GM18520 (cell line): ENCODE measurements around the gene COL5A1.
"Not testable (repeated sequence)": the region's sequence is repeated elsewhere in the genome, so short reads cannot be mapped to it uniquely, and the experiment has no call there.

Source experiments
- ATAC-seq: cut with Tn5 transposase; IDR thresholded peaks from one replicate; pipeline ENCODE4 v1.9.1; 2021; ENCODE audit not compliant: unreplicated experiment

COL5A1 gene

DNA sequence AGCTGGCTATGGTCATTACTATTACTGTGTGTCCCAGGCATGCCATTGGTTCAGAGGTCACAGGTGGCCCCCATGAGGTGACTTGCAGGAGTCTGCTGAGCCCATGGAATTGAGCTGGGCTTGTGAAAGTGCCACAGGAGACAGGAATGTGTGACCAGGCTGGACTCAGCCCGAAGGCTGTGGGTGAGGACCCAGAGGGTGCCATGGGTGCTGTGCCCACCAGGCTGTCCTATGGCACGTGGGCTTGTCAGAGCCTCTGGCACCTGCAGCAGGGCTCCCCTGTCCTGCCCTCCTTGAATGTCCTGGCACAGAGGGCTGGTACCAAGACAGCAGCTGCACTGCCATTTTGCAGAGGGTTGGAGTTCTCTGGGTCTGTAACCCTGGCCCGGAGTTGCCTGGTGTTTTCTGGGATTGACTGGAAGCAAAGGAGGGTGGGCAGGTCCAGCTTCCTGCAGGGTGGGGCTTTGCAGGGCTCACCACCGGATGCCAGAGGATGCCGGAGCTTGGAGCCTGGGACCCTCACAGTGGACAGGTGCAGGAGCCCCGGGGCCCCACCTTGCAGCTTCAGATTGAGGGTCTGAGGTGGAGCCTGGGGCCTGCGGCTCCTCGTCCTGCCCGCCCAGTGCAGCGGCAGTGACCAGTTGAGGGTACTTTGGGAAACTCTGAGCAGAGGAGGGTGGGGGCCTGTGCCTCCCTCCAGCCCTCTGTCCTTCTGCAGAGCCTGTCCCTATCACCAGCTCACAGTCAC lies 14.2 kb downstream of the COL5A1 start:
- ATAC-seq: no peak

DNA sequence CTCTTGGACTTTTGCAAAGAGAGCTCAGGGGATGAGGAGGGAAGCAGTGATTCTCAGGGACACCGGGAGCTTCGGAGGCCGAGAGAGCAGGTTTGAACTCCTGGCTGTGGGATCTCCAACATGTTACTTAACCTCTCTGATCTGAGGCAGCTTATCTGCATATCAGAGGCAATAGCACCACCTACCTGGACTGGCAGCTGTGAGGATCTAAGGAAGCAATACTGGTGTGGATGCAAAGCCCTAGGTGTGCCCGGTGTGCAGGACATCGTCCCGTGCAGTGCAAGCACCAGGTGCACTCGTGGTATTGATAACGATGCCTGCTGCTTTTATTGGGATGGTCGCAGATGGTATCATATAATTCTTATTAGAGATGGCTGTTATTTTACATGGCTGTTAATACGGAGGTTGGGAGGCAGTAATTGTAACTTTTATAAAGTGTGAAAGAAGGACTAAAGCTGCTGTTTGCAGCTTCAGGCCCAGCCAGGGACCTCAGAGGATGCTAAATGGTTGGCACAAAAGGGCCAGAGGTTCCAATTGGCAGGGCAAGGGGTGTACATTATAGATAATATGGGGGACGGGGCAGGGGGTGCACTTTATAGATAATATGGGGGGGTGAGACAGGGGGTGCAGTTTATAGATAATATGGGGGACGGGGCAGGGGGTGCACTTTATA lies 14.9 kb downstream of the COL5A1 start:
- no peak for ATAC-seq

DNA sequence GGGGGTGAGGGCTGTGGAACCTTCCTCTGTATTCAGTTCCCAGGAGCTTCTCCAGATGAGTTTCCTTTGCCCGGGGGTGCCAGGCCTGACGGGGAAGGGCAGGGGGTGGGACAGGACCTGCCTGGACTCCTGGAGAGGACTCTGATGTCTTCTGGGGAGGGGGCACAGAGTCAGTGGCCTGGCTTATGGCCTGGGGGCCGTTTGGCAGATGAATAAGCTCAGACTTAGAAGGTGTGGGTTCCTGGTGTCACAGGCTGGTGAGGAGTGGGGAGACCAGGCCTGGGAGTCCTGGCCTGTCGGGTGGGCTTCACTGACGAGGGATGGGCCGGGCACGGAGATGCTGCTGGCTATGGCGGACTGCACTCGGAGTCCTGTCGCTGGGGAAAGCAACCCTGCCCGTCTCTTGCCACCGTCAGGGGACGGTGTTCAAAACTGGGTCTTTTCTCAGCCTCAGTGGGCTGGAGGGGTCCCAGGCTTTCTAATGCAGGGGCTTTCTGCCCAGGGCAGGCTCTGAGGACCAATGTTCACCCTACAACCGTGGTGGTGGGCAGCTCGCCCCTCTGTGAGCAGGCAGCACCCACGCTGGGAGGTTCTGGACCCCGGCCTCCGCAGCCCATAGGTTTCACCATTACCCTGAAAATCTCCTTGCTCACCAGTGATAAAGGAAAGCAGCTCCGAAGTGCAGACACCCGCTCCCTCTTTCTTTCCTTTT lies 16.2 kb downstream of the COL5A1 start:
- ATAC-seq: no peak

GRCh38 chr9:134658378-134658955 lies 16.9 kb downstream of the COL5A1 start:
- ATAC-seq: no peak

DNA sequence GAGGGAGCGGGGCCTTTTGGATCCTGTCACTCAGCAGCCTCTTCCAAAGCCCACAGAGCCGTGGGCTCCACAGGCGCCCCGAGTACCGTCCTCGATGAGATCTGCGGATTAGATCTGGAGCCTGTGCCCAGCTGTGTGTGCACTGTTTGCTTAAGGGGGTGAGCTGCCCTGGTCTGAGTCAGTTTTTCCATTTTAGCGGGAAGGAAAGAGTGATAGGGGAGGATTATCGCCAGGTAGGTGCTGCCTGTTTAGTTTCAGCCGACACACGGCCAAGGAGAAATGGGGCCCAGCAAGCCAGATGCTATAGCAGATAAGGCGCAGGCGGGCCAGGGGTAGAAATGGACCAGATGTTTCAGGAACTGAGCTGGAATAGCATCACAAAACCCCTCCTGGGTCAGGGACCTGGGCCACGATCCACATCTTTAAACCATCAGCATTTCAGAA lies 18.1 kb downstream of the COL5A1 start:
- ATAC-seq: no peak

GRCh38 chr9:134660407-134660806 lies 18.8 kb downstream of the COL5A1 start:
- no peak for ATAC-seq

GRCh38 chr9:134661299-134661698 lies 19.7 kb downstream of the COL5A1 start:
- ATAC-seq: no peak

- ATAC-seq: no peak
Observed at GRCh38 chr9:134661791-134662142, 20.2 kb downstream of the COL5A1 start.

DNA sequence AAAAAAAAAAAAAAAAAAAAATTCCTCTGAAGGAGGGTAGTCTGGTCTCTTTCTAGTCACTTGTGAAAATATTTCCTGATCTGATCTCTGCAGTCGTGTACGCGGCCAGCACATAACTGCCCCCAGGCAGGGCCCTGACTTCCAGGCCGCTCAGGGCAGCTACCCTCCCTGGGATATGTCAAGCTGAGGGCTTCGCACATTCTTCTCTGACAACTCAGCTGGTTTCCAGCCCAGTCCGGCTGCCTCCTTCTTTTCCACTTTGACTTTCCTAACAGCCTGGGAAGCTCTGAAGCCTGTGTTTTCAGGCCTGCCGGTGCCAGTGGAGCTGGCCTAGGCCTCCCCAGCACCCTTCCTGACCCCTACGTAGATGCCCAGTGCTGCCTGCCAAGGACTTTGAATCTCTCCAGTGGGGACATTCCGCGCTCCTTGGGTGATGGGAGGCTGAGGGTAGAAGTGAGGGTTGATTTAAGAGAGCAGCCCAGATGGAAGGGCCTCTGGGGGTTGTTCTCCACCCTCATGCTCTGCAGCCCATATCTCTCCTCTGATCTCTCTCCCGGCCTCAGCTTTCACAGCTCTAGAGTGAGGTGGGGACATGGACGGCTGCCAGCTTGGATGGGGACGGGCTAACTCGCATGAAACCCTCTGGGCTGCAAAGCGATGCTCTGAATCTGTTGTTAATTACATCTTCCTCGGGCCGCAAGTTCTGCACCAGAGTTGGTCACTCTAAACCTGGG lies 20.7 kb downstream of the COL5A1 start:
- no peak for ATAC-seq

GRCh38 chr9:134663084-134663483 lies 21.5 kb downstream of the COL5A1 start:
- ATAC-seq: no peak

DNA sequence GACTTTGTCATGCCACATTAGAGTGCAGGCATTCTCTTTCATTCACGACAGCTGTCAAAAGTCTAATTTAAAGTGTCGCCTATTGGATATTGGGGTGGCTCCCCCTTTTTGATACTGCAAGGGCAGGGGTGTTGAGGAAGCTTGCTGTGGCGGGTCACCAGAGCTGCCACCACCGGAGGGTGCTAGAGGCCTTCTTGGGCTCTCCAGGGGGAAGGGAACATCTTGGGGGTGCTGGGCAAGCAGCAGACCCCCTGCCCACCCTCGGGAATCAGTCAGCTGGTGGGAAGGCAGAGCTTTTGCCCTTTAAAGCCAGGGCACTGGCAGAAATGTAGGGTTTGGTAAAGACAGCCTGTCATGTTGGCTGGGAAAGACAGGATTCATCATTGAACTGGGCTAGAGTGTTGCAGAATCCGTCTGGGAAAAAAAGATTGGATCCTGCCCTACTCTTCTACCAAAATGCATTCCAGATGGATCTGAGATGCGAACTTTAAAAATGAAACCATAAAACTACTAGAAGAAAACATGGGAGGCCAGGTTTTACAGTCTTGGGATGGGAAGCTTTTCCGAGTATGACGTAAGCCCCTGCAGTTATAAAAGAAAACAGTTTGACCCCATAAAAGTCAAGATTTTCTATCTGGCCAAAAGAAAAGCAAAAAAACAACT lies 22.3 kb downstream of the COL5A1 start:
- no peak for ATAC-seq

GRCh38 chr9:134664446-134664845 lies 22.8 kb downstream of the COL5A1 start:
- ATAC-seq: no peak

- ATAC-seq: no peak
Observed at GRCh38 chr9:134666208-134666607, 24.6 kb downstream of the COL5A1 start.

DNA sequence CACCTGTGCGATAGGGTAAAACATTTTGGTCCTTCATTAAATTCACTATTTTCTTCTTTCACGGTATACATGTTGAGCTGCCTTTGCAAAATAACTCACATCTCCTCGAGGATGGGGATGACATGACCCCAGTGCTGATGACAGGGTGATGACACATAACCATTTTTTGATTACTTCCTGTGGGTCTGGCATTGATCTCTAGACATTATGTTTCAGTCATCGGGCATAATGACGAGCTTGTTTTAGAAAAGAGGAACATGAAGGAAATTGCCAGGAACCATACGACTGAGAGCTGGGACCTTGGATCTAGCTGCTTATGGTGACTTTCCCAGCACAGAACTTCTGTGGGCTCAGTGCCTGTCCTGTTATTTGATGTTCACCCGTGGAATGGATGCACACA lies 25.2 kb downstream of the COL5A1 start:
- ATAC-seq: no peak

GRCh38 chr9:134668977-134669376 lies 27.4 kb downstream of the COL5A1 start:
- not testable (repeated sequence) for ATAC-seq

- no peak for ATAC-seq
Observed at GRCh38 chr9:134669399-134669955, 27.9 kb downstream of the COL5A1 start.

DNA sequence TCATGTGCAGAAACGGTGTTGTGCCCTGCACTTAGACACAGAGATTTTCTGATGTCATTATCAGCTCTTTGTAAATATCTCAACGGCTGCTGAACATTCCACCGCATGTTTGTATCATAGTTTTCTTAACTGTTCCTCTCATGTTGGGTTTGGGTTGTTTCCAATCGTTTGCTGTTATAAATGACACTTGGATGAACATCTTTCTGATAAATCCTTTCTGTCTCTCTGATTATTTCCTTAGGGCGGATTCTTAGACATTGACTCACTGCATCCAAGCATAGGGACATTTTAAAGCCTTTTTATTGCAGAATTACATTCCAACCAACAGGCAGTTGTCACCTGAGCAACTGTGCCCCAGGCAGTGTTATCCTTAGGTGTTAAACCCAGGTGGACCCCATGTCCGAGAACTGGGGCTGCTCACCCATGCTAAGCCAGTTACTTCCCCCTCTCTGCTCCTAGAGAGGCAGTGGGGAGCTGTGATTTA lies 28.5 kb downstream of the COL5A1 start:
- no peak for ATAC-seq

- no peak for ATAC-seq
Observed at GRCh38 chr9:134670851-134671281, 29.3 kb downstream of the COL5A1 start.

- no peak for ATAC-seq
Observed at GRCh38 chr9:134671341-134672113, 29.9 kb downstream of the COL5A1 start.
